ENCODE data around the gene SLC30A10. TPM values are rescaled to one million over a fixed set of nuclear protein-coding genes. Genes with fewer than 3 reads are reported as not detected.
"Not testable (repeated sequence)": the region's sequence is repeated elsewhere in the genome, so short reads cannot be mapped to it uniquely, and the experiment has no call there.

SLC30A10 gene
- total RNA-seq, 4 donors from 2014 or later, result 2.5 to 31.9 (median 16.2) TPM

GRCh38 chr1:219900882-219901281, 27.5 kb downstream of the SLC30A10 start:
- no peaks in the 10 kb centered on the region for H3K27me3 ChIP-seq
- no peaks in the 10 kb centered on the region for H3K36me3 ChIP-seq
- H3K27ac ChIP-seq, result no peak overlapping the region
- H3K4me3 ChIP-seq, result no peak overlapping the region
- no peak for TF ChIP-seq POLR2A (IDR thresholded peaks at IDR 0.05)
- TF ChIP-seq CTCF (IDR thresholded peaks at IDR 0.05), result no peak
- H3K4me1 ChIP-seq, result peaks cover 0 to 6% (median 0%) of the 10 kb centered on the region in 4 donors
- no peak for DNase-seq
- H3K9me3 ChIP-seq, result no peaks in the 10 kb centered on the region

GRCh38 chr1:219900201-219900600, 28.2 kb downstream of the SLC30A10 start:
- peaks cover 0 to 6% (median 0%) of the 10 kb centered on the region in 4 donors for H3K4me1 ChIP-seq
- H3K4me3 ChIP-seq, result no peak overlapping the region
- no peaks in the 10 kb centered on the region for H3K36me3 ChIP-seq
- H3K27me3 ChIP-seq, result no peaks in the 10 kb centered on the region
- H3K9me3 ChIP-seq, result no peaks in the 10 kb centered on the region
- no peak for DNase-seq
- TF ChIP-seq CTCF (IDR thresholded peaks at IDR 0.05), result no peak
- no peak for TF ChIP-seq POLR2A (IDR thresholded peaks at IDR 0.05)
- H3K27ac ChIP-seq, result no peak overlapping the region

GRCh38 chr1:219898375-219898774, 30.0 kb downstream of the SLC30A10 start:
- TF ChIP-seq CTCF (IDR thresholded peaks at IDR 0.05) (no peak), POLR2A (IDR thresholded peaks at IDR 0.05) (no peak)
- no peaks in the 10 kb centered on the region for H3K9me3 ChIP-seq
- H3K4me3 ChIP-seq, result no peak overlapping the region
- H3K36me3 ChIP-seq, result no peaks in the 10 kb centered on the region
- no peak overlapping the region for H3K27ac ChIP-seq
- no peak for DNase-seq
- peaks cover 0 to 6% (median 0%) of the 10 kb centered on the region in 4 donors for H3K4me1 ChIP-seq
- no peaks in the 10 kb centered on the region for H3K27me3 ChIP-seq

GRCh38 chr1:219897914-219898313, 30.4 kb downstream of the SLC30A10 start:
- no peak for DNase-seq
- H3K27me3 ChIP-seq, result no peaks in the 10 kb centered on the region

GRCh38 chr1:219892271-219892670, 36.1 kb downstream of the SLC30A10 start:
- not testable (repeated sequence) for H3K36me3 ChIP-seq, H3K4me3 ChIP-seq, H3K4me1 ChIP-seq, DNase-seq, H3K27ac ChIP-seq, H3K27me3 ChIP-seq, H3K9me3 ChIP-seq

More at GRCh38 chr1:219897914-219898313, 30.4 kb downstream of the SLC30A10 start:
- no peak overlapping the region for H3K4me3 ChIP-seq
- H3K27ac ChIP-seq, result no peak overlapping the region
- TF ChIP-seq POLR2A (IDR thresholded peaks at IDR 0.05) (no peak), CTCF (IDR thresholded peaks at IDR 0.05) (no peak)
- H3K4me1 ChIP-seq, result peaks cover 0 to 6% (median 0%) of the 10 kb centered on the region in 4 donors
- H3K9me3 ChIP-seq, result no peaks in the 10 kb centered on the region
- H3K36me3 ChIP-seq, result no peaks in the 10 kb centered on the region

- H3K4me1 ChIP-seq, DNase-seq, H3K9me3 ChIP-seq, H3K36me3 ChIP-seq, H3K4me3 ChIP-seq, H3K27me3 ChIP-seq, H3K27ac ChIP-seq: not testable (repeated sequence)
These were observed 36.5 kb downstream of the SLC30A10 start for GRCh38 chr1:219891846-219892245.

GRCh38 chr1:219888667-219889066, 39.7 kb downstream of the SLC30A10 start:
- not testable (repeated sequence) for H3K4me1 ChIP-seq, H3K27me3 ChIP-seq, H3K9me3 ChIP-seq, H3K4me3 ChIP-seq, DNase-seq, H3K27ac ChIP-seq, H3K36me3 ChIP-seq

Data from Peyer's patch (tissue), 4 donors.